GM23338 (cell line): Measurements from ENCODE around the gene ALOX15. TPM values are rescaled to one million over a fixed set of nuclear protein-coding genes. Genes with fewer than 3 reads are reported as not detected.

ENCODE experiments used
- ATAC-seq: fragments of 200-7000 bp; cut with Tn5 transposase; 3 replicates; pipeline ENCODE4 v1.9.1; 2020
- DNase-seq: peaks from one replicate; pipeline ENCODE4 v3.0.0-alpha.2; 2015; ENCODE audit warnings: low spot score
- H2AFZ ChIP-seq: fragments of 200-600 bp; sonication (generic); 2 replicates; pipeline ENCODE4 v1.8.0; 2016; ENCODE audit warnings: antibody characterized with exemption, mild to moderate bottlenecking, moderate library complexity
- H3F3A ChIP-seq: fragments of 200-600 bp; sonication (generic); replicated peaks from 2 replicates; pipeline ENCODE4 v1.8.0; 2017; ENCODE audit warnings: antibody characterized with exemption, mixed run types, low read depth
- H3K27ac ChIP-seq: fragments of 200-600 bp; sonication (generic); 2 replicates; pipeline ENCODE4 v1.6.1; 2016; ENCODE audit warnings: low read depth
- H3K27me3 ChIP-seq: fragments of 200-600 bp; sonication (generic); 2 replicates; pipeline ENCODE4 v1.8.0; 2016; ENCODE audit warnings: mild to moderate bottlenecking, mixed run types, moderate library complexity; ENCODE audit not compliant: insufficient read depth
- H3K36me3 ChIP-seq: fragments of 200-600 bp; sonication (generic); 2 replicates; pipeline ENCODE4 v1.8.0; 2016; ENCODE audit warnings: mild to moderate bottlenecking; ENCODE audit not compliant: insufficient read depth
- H3K4me1 ChIP-seq: fragments of 200-600 bp; sonication (generic); 2 replicates; pipeline ENCODE4 v1.8.0; 2016; ENCODE audit warnings: mild to moderate bottlenecking, moderate library complexity; ENCODE audit not compliant: insufficient read depth
- H3K4me2 ChIP-seq: fragments of 200-600 bp; sonication (generic); 2 replicates; pipeline ENCODE4 v1.7.1; 2017; ENCODE audit warnings: mixed run types
- H3K4me3 ChIP-seq: fragments of 200-600 bp; sonication (generic); 2 replicates; pipeline ENCODE4 v1.6.1; 2016; ENCODE audit warnings: mixed run types
- H3K79me2 ChIP-seq: fragments of 200-600 bp; sonication (generic); replicated peaks from 2 replicates; pipeline ENCODE4 v1.8.0; 2017; ENCODE audit warnings: mild to moderate bottlenecking; ENCODE audit not compliant: insufficient read depth
- H3K9me2 ChIP-seq: fragments of 200-600 bp; sonication (generic); 2 replicates; pipeline ENCODE4 v1.8.0; 2017; ENCODE audit not compliant: insufficient read depth
- H4K20me1 ChIP-seq: fragments of 200-600 bp; sonication (generic); replicated peaks from 2 replicates; pipeline ENCODE4 v1.8.0; 2017; ENCODE audit warnings: mild to moderate bottlenecking; ENCODE audit not compliant: insufficient read depth
- H3K27ac Mint-ChIP-seq: 2 replicates; pipeline ENCODE4 v1.8.0; 2020; ENCODE audit warnings: inconsistent platforms, mild to moderate bottlenecking, moderate library complexity, mixed read lengths
- H3K27me3 Mint-ChIP-seq: 3 replicates; pipeline ENCODE4 v1.8.0; 2022; ENCODE audit warnings: low read depth, mild to moderate bottlenecking, moderate library complexity, mixed read lengths, inconsistent platforms; ENCODE audit not compliant: insufficient read depth, poor library complexity
- H3K36me3 Mint-ChIP-seq: 3 replicates; pipeline ENCODE4 v1.8.0; 2021; ENCODE audit warnings: low read depth, mild to moderate bottlenecking, inconsistent platforms, moderate library complexity, mixed read lengths
- H3K4me1 Mint-ChIP-seq: 3 replicates; pipeline ENCODE4 v1.8.0; 2020; ENCODE audit warnings: mild to moderate bottlenecking, inconsistent platforms, mixed read lengths
- H3K4me3 Mint-ChIP-seq: 3 replicates; pipeline ENCODE4 v1.8.0; 2021; ENCODE audit warnings: moderate library complexity, mild to moderate bottlenecking, inconsistent platforms, mixed read lengths
- H3K9me3 Mint-ChIP-seq: 3 replicates; pipeline ENCODE4 v1.8.0; 2020; ENCODE audit warnings: moderate library complexity, mild to moderate bottlenecking, inconsistent platforms, mixed read lengths
- CREB1 ChIP-seq: fragments of 250-450 bp; sonication (Bioruptor Pico); IDR thresholded peaks from 2 replicates; pipeline ENCODE4 v1.5.0; 2020; ENCODE audit warnings: low read depth, mild to moderate bottlenecking, moderate library complexity
- CTCF ChIP-seq, 2 experiments: fragments of 200-600 bp in 1 of 2; sonication (generic) in 1 of 2; conservative IDR thresholded peaks; 2 replicates each; pipeline versions ENCODE4 v1.5.1 to v1.6.1; 2016 to 2017; ENCODE audit warnings: antibody characterized with exemption in 2 of 2, low read depth in 2 of 2, mild to moderate bottlenecking in 2 of 2, moderate library complexity in 1 of 2
- ETS1 ChIP-seq: IDR thresholded peaks from 2 replicates; pipeline ENCODE4 v1.6.1; 2016; ENCODE audit warnings: antibody characterized with exemption
- EZH2 ChIP-seq: fragments of 200-600 bp; sonication (generic); IDR thresholded peaks from one replicate; pipeline ENCODE4 v1.8.0; 2017; ENCODE audit warnings: antibody characterized with exemption, mild to moderate bottlenecking, low read depth; ENCODE audit not compliant: unreplicated experiment
- EZH2phosphoT487 ChIP-seq: fragments of 200-600 bp; sonication (generic); IDR thresholded peaks from one replicate; pipeline ENCODE4 v1.8.1; 2018; ENCODE audit warnings: antibody characterized with exemption; ENCODE audit not compliant: unreplicated experiment
- JUNB ChIP-seq: IDR thresholded peaks from one replicate; pipeline ENCODE4 v1.6.1; 2016; ENCODE audit warnings: antibody characterized with exemption; ENCODE audit not compliant: unreplicated experiment
- NANOG ChIP-seq: IDR thresholded peaks from 2 replicates; pipeline ENCODE4 v1.6.1; 2016; ENCODE audit warnings: antibody characterized with exemption, borderline replicate concordance
- STAT1 ChIP-seq: IDR thresholded peaks from one replicate; pipeline ENCODE4 v1.6.1; 2016; ENCODE audit warnings: antibody characterized with exemption; ENCODE audit not compliant: unreplicated experiment
- ZNF114 ChIP-seq: fragments of 250-450 bp; sonication (Bioruptor Pico); IDR thresholded peaks from 2 replicates; pipeline ENCODE4 v1.5.0; 2020; ENCODE audit warnings: mild to moderate bottlenecking, moderate library complexity
- ZNF331 ChIP-seq: fragments of 250-450 bp; sonication (Bioruptor Pico); IDR thresholded peaks from 2 replicates; pipeline ENCODE4 v1.5.0; 2020; ENCODE audit warnings: low read depth, mild to moderate bottlenecking, moderate library complexity
- ZNF462 ChIP-seq: fragments of 250-450 bp; sonication (Bioruptor Pico); IDR thresholded peaks from 2 replicates; pipeline ENCODE4 v1.5.0; 2020; ENCODE audit warnings: mild to moderate bottlenecking, moderate library complexity
- polyA plus RNA-seq: library from polyadenylated mRNA; unstranded; fragments of >200 nt; fragmentation: Nextera tagmentation; extraction: Ambion mirVana; gene quantifications from 2 replicates; pipeline ENCODE4 v1.2.1, GENCODE V29; 2016
- total RNA-seq: library from RNA; depleted of rRNA; stranded (reverse); fragments of >200 nt; shearing (Covaris generic); gene quantifications from 2 replicates; pipeline ENCODE4 v1.2.3, GENCODE V29; 2014

ALOX15 gene
- total and polyA plus RNA-seq, 2 experiments from 2014 or later, result 1.2 to 1.4 TPM

GRCh38 chr17:4663711-4664110 lies 22.2 kb upstream of the ALOX15 start (continued):
- TF ChIP-seq ETS1, result no peak
- no peak for TF ChIP-seq EZH2
- no peak for TF ChIP-seq ZNF331
- no peak for TF ChIP-seq STAT1

GRCh38 chr17:4658478-4659305 lies 17.2 kb upstream of the ALOX15 start:
- Histone ChIP-seq H3F3A (no peaks in the 10 kb centered on the region), H3K4me2 (no peak overlapping the region), H3K27ac (no peak overlapping the region), H3K4me3 (no peak overlapping the region), H3K27me3 (no peaks in the 10 kb centered on the region), H3K4me1 (no peaks in the 10 kb centered on the region), H4K20me1 (no peaks in the 10 kb centered on the region), H2AFZ (no peak overlapping the region), H3K79me2 (no peaks in the 10 kb centered on the region), H3K9me2 (peaks cover 3% of the 10 kb centered on the region; the same call in 1 of the 2 replicates), H3K36me3 (no peaks in the 10 kb centered on the region)
- Mint-ChIP-seq H3K27ac (no peak overlapping the region), H3K9me3 (no peaks in the 10 kb centered on the region), H3K27me3 (peaks cover 9% of the 10 kb centered on the region), H3K36me3 (no peaks in the 10 kb centered on the region), H3K4me3 (no peak overlapping the region), H3K4me1 (no peaks in the 10 kb centered on the region)
- no peak for ATAC-seq
- DNase-seq, result no peak
- TF ChIP-seq CREB1 (no peak), ZNF114 (CRISPR knock-in tag) (no peak), NANOG (no peak), CTCF (conservative IDR thresholded peaks at IDR 0.05; ENCODE audit: low read depth in 2 of 2) (no peak), ETS1 (no peak), EZH2phosphoT487 (no peak), ZNF462 (CRISPR knock-in tag) (no peak), JUNB (no peak), STAT1 (no peak)
